Calu3 (cell line): ENCODE data around the gene DOLK. TPM values are rescaled to one million over a fixed set of nuclear protein-coding genes. Genes with fewer than 3 reads are reported as not detected.
"Not testable (repeated sequence)": the region's sequence is repeated elsewhere in the genome, so short reads cannot be mapped to it uniquely, and the experiment has no call there.

ENCODE experiments used
- BruUV-seq: library from RNA; stranded (reverse); fragments of 400-500 nt; replicated peaks from 2 replicates; lab custom pipeline; 2021; lab: Mats Ljungman, UMichigan
- CTCF ChIA-PET: fragments of 300-600 bp; sonication (Branson Sonifier 250); formaldehyde crosslinking; loops from one replicate; lab custom pipeline; 2022; ENCODE audit warnings: antibody characterized with exemption; lab: Charles Lee
- DNase-seq: peaks from one replicate; pipeline ENCODE4 v3.0.0; 2022
- H3K27ac Mint-ChIP-seq: one replicate; pipeline ENCODE4 v1.8.0; 2022; ENCODE audit warnings: mixed read lengths; ENCODE audit not compliant: unreplicated experiment
- H3K27me3 Mint-ChIP-seq: one replicate; pipeline ENCODE4 v1.8.0; 2022; ENCODE audit warnings: mixed read lengths; ENCODE audit not compliant: unreplicated experiment
- H3K36me3 Mint-ChIP-seq: one replicate; pipeline ENCODE4 v1.8.0; 2022; ENCODE audit warnings: mild to moderate bottlenecking, moderate library complexity, mixed read lengths; ENCODE audit not compliant: insufficient read depth, unreplicated experiment
- H3K4me1 Mint-ChIP-seq: one replicate; pipeline ENCODE4 v1.8.0; 2022; ENCODE audit warnings: mild to moderate bottlenecking, low read depth, mixed read lengths; ENCODE audit not compliant: unreplicated experiment
- H3K4me3 Mint-ChIP-seq: one replicate; pipeline ENCODE4 v1.8.0; 2022; ENCODE audit warnings: mild to moderate bottlenecking, low read depth, moderate library complexity, mixed read lengths; ENCODE audit not compliant: unreplicated experiment
- H3K9me3 Mint-ChIP-seq: one replicate; pipeline ENCODE4 v1.8.0; 2022; ENCODE audit warnings: low read depth, mixed read lengths; ENCODE audit not compliant: unreplicated experiment
- CTCF ChIP-seq: fragments of 200-600 bp; IDR thresholded peaks from one replicate; pipeline ENCODE4 v1.8.0; 2022; ENCODE audit warnings: antibody characterized with exemption; ENCODE audit not compliant: unreplicated experiment
- intact Hi-C: fragments of 100-400 bp; cut with micrococcal nuclease; formaldehyde crosslinking; loops from one replicate; pipeline ENCODE4 v1.10.0; 2022; ENCODE audit not compliant: unreplicated experiment
- total RNA-seq: library from RNA; stranded (reverse); gene quantifications from 2 replicates; pipeline ENCODE4 v1.2.3, GENCODE V29; 2022

Gene DOLK
- total RNA-seq, 1 experiment from 2014 or later: 14.7 TPM

DNA sequence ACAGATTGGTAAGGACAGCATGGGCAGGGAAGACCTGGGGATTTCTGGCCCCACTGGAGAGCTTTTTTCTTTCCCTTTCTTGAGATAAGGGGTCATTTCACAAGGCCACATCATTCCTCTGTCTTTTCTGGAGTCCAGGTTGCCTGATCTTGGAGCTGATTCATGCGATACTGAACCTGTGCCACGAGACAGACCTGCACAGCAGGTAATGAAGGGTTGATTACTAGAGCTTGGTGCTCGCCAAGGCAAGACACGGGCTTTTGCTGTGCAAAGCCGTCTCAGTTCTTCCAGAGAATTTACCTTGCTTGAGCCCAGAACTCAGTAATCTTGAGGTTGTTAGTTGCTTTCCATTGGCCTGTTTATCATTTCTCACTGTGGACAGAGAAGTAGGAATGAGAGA, 39.3 kb upstream of the DOLK start:
- Mint-ChIP-seq H3K36me3 (peaks cover 14% of the 10 kb centered on the region), H3K9me3 (no peaks in the 10 kb centered on the region), H3K27me3 (no peaks in the 10 kb centered on the region), H3K4me1 (no peaks in the 10 kb centered on the region), H3K27ac (no peak overlapping the region), H3K4me3 (no peak overlapping the region)
- BruUV-seq: no TSS peak
- no peak for DNase-seq
- intact Hi-C loops: no loop called here
- TF ChIP-seq CTCF: no peak
- CTCF ChIA-PET: no interaction called here

GRCh38 chr9:128983536-128983935, 36.1 kb upstream of the DOLK start:
- no peak for TF ChIP-seq CTCF
- no peak overlapping the region for H3K4me3 Mint-ChIP-seq
- CTCF ChIA-PET: no interaction called here
- intact Hi-C loops: no loop called here
- peaks cover 16% of the 10 kb centered on the region for H3K36me3 Mint-ChIP-seq
- H3K27ac Mint-ChIP-seq: no peak overlapping the region
- DNase-seq: no peak
- H3K4me1 Mint-ChIP-seq: no peaks in the 10 kb centered on the region
- no peaks in the 10 kb centered on the region for H3K9me3 Mint-ChIP-seq
- BruUV-seq: no TSS peak
- H3K27me3 Mint-ChIP-seq: no peaks in the 10 kb centered on the region

- H3K4me1 Mint-ChIP-seq: no peaks in the 10 kb centered on the region
- BruUV-seq: no TSS peak
- TF ChIP-seq CTCF: no peak
- intact Hi-C loops: no loop called here
- no peaks in the 10 kb centered on the region for H3K27me3 Mint-ChIP-seq
- CTCF ChIA-PET: no interaction called here
- H3K4me3 Mint-ChIP-seq: no peak overlapping the region
- no peaks in the 10 kb centered on the region for H3K9me3 Mint-ChIP-seq
- peaks cover 23% of the 10 kb centered on the region for H3K36me3 Mint-ChIP-seq
- DNase-seq: no peak
- no peak overlapping the region for H3K27ac Mint-ChIP-seq
Measured at GRCh38 chr9:128979111-128979510, 31.7 kb upstream of the DOLK start.

GRCh38 chr9:128972956-128973355, 25.6 kb upstream of the DOLK start:
- TF ChIP-seq CTCF: no peak
- H3K9me3 Mint-ChIP-seq: no peaks in the 10 kb centered on the region
- intact Hi-C loops: no loop called here
- CTCF ChIA-PET: interaction anchor here (0.5 kb wide), 1 partner anchor 124 kb away, joined by 8 read pairs; no protein-coding TSS in a partner anchor
- H3K36me3 Mint-ChIP-seq: peaks cover 23% of the 10 kb centered on the region
- no peak for DNase-seq
- no peaks in the 10 kb centered on the region for H3K4me1 Mint-ChIP-seq
- BruUV-seq: no TSS peak
- H3K4me3 Mint-ChIP-seq: no peak overlapping the region
- no peak overlapping the region for H3K27ac Mint-ChIP-seq
- no peaks in the 10 kb centered on the region for H3K27me3 Mint-ChIP-seq

GRCh38 chr9:128969491-128969890, 22.1 kb upstream of the DOLK start:
- CTCF ChIA-PET: no interaction called here
- Mint-ChIP-seq H3K27ac (no peak overlapping the region), H3K4me1 (no peaks in the 10 kb centered on the region), H3K9me3 (no peaks in the 10 kb centered on the region), H3K4me3 (no peak overlapping the region), H3K36me3 (peaks cover 19% of the 10 kb centered on the region), H3K27me3 (no peaks in the 10 kb centered on the region)
- no peak for DNase-seq
- no peak for TF ChIP-seq CTCF
- BruUV-seq: no TSS peak
- intact Hi-C loops: no loop called here

GRCh38 chr9:128961403-128961802, 14.0 kb upstream of the DOLK start:
- DNase-seq, BruUV-seq, CTCF ChIA-PET, H3K27ac Mint-ChIP-seq, intact Hi-C loops, H3K4me1 Mint-ChIP-seq, H3K9me3 Mint-ChIP-seq, H3K4me3 Mint-ChIP-seq, H3K27me3 Mint-ChIP-seq: not testable (repeated sequence)
- peaks cover 11% of the 10 kb centered on the region for H3K36me3 Mint-ChIP-seq
